Measurements from ENCODE around the gene ACAP2. TPM values are rescaled to one million over a fixed set of nuclear protein-coding genes. Genes with fewer than 3 reads are reported as not detected.

The ACAP2 gene
- total and polyA plus RNA-seq, 2 experiments from 2014 or later, result 45.6 to 104 TPM

DNA sequence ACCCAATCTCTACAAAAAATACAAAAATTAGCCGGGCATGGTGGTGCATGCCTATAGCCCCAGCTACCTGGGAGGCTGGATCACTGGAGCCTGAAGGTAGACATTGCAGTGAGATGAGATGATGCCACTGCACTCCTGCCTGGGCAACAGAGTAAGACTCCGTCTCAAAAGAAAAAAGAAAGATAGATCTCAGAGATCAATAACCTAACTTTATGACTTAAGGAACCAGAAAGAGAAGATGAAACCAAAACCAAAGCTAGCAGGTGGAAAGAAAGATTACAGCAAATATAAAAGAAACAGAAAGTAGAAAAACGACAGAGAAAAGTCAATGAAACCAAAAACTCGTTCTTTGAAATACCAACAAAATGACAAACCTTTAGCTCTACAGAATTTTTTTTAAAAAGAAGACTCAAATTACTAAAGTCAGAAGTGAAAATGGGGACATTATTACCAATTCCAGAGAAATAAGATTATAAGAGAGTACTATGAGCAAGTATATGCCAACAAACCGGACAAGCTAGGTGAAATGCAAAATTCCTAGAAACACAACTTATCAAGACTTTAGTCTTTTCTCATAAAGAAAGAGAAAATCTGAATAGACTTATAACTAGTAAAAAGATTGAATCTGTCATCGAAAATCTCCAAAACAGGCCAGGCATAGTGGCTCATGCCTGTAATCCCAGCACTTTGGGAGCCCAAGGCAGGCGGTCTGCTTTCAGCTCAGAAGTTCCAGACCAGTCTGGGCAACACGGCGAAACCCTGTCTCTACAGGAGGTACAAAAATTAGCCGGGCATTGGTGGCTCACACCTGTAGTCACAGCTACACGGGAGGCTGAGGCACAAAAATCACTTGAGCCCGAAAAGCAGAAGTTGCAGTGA lies 35.0 kb downstream of the ACAP2 start:
- H3K27me3 Mint-ChIP-seq (ENCODE audit: insufficient read depth, low read depth, poor library complexity), result no peaks in the 10 kb centered on the region
- TF ChIP-seq STAT1 (IDR thresholded peaks at IDR 0.05; ENCODE audit: unreplicated experiment) (no peak), JUNB (IDR thresholded peaks at IDR 0.05; ENCODE audit: unreplicated experiment) (no peak)
- DNase-seq (ENCODE audit: low spot score), result no peak
- ATAC-seq, result no peak
- H3K9me2 ChIP-seq (ENCODE audit: insufficient read depth), result no peaks in the 10 kb centered on the region
- no peaks in the 10 kb centered on the region for H3K27me3 ChIP-seq (ENCODE audit: insufficient read depth)
- no peak overlapping the region for H3K4me3 ChIP-seq
- H3K4me3 Mint-ChIP-seq, result no peak overlapping the region
- H3K27ac ChIP-seq (ENCODE audit: low read depth), result no peak overlapping the region
- no peak overlapping the region for H2AFZ ChIP-seq
- H3K9me3 Mint-ChIP-seq, result no peaks in the 10 kb centered on the region
- H3K36me3 ChIP-seq (ENCODE audit: insufficient read depth), result no peaks in the 10 kb centered on the region
- H3K4me1 ChIP-seq (ENCODE audit: insufficient read depth), result 0 out of 2 replicates have a peak, but pooled peaks cover 4% of the 10 kb centered on the region
- no peak overlapping the region for H3K27ac Mint-ChIP-seq
- peaks cover 71% of the 10 kb centered on the region for H3K79me2 ChIP-seq (replicated peaks; ENCODE audit: insufficient read depth)
- H3K4me2 ChIP-seq, result no peak overlapping the region
- peaks cover 4% of the 10 kb centered on the region; the same call in 1 of the 3 replicates for H3K36me3 Mint-ChIP-seq (ENCODE audit: low read depth)
- H3K4me1 Mint-ChIP-seq, result peaks cover 13% of the 10 kb centered on the region; the same call in 2 of the 3 replicates
- H4K20me1 ChIP-seq (replicated peaks; ENCODE audit: insufficient read depth), result no peaks in the 10 kb centered on the region; the same call in 1 of the 2 replicates
- no peaks in the 10 kb centered on the region for H3F3A ChIP-seq (replicated peaks; ENCODE audit: low read depth)

DNA sequence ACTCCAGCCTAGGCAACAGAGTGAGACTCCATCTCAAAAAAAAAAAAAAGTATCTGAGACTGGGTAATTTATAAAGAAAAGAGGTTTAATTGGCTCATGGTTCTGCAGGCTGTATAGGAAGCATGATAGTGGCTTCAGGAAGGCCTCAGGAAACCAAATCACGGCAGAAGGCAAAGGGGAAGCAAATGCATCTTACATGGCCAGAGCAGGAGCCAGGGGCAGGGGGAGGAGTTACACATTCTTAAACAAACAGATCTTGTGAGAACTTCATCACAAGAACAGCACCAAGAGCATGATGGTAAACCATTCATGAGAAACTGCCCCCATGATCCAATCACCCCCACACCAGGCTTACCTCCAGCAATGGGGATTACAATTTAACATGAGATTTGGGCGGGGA lies 37.2 kb downstream of the ACAP2 start:
- no peak overlapping the region for H3K4me3 Mint-ChIP-seq
- no peak for ATAC-seq
- Histone ChIP-seq H3K79me2 (replicated peaks; ENCODE audit: insufficient read depth) (peaks cover 77% of the 10 kb centered on the region), H3K36me3 (ENCODE audit: insufficient read depth) (no peaks in the 10 kb centered on the region), H4K20me1 (replicated peaks; ENCODE audit: insufficient read depth) (no peaks in the 10 kb centered on the region), H3K4me1 (ENCODE audit: insufficient read depth) (0 out of 2 replicates have a peak, but pooled peaks cover under 1% of the 10 kb centered on the region), H3K4me2 (no peak overlapping the region), H3K9me2 (ENCODE audit: insufficient read depth) (no peaks in the 10 kb centered on the region), H3F3A (replicated peaks; ENCODE audit: low read depth) (no peaks in the 10 kb centered on the region), H3K4me3 (no peak overlapping the region), H2AFZ (no peak overlapping the region), H3K27me3 (ENCODE audit: insufficient read depth) (no peaks in the 10 kb centered on the region), H3K27ac (ENCODE audit: low read depth) (no peak overlapping the region)
- H3K9me3 Mint-ChIP-seq, result no peaks in the 10 kb centered on the region
- peaks cover 4% of the 10 kb centered on the region; the same call in 1 of the 3 replicates for H3K36me3 Mint-ChIP-seq (ENCODE audit: low read depth)
- H3K27me3 Mint-ChIP-seq (ENCODE audit: insufficient read depth, low read depth, poor library complexity), result no peaks in the 10 kb centered on the region
- peaks cover 9% of the 10 kb centered on the region; the same call in 2 of the 3 replicates for H3K4me1 Mint-ChIP-seq
- no peak for DNase-seq (ENCODE audit: low spot score)
- H3K27ac Mint-ChIP-seq, result no peak overlapping the region
- TF ChIP-seq NANOG (IDR thresholded peaks at IDR 0.05; ENCODE audit: borderline replicate concordance), result no peak

DNA sequence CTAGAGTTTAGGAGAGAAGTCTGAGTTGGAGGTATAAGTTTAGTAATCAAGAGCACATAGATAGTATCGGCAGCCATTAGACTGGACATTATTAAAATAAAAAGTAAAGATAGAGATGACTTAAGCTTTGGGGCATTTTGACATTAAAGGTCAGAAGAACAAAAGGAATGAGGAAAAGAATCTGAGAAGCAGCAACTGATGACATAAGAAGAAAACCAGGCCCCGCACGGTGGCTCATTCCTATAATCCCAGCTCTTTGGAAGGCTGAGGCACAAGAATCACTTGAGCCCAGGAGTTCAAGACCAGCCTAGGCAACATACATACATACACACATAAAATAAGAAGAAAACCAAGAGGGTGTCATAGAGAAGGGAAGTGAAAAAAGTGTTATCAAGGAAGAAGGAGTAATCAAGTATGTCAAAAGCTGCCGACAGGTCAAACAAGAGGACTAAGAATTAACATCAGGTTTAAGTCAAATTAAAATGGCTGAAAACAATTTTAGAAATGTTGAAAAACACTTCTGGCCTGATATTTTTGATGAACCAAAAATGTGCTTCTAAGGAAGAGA lies 38.9 kb downstream of the ACAP2 start:
- Histone ChIP-seq H3F3A (replicated peaks; ENCODE audit: low read depth) (no peaks in the 10 kb centered on the region), H3K79me2 (replicated peaks; ENCODE audit: insufficient read depth) (peaks cover 77% of the 10 kb centered on the region), H3K27me3 (ENCODE audit: insufficient read depth) (no peaks in the 10 kb centered on the region), H3K4me2 (no peak overlapping the region), H3K4me1 (ENCODE audit: insufficient read depth) (0 out of 2 replicates have a peak, but pooled peaks cover under 1% of the 10 kb centered on the region), H2AFZ (no peak overlapping the region), H3K36me3 (ENCODE audit: insufficient read depth) (no peaks in the 10 kb centered on the region), H3K4me3 (no peak overlapping the region), H4K20me1 (replicated peaks; ENCODE audit: insufficient read depth) (no peaks in the 10 kb centered on the region), H3K27ac (ENCODE audit: low read depth) (no peak overlapping the region), H3K9me2 (ENCODE audit: insufficient read depth) (no peaks in the 10 kb centered on the region)
- Mint-ChIP-seq H3K27me3 (ENCODE audit: insufficient read depth, low read depth, poor library complexity) (no peaks in the 10 kb centered on the region), H3K4me1 (peaks cover 4% of the 10 kb centered on the region; the same call in 2 of the 3 replicates), H3K9me3 (no peaks in the 10 kb centered on the region), H3K4me3 (no peak overlapping the region), H3K36me3 (ENCODE audit: low read depth) (peaks cover 4% of the 10 kb centered on the region; the same call in 1 of the 3 replicates), H3K27ac (no peak overlapping the region)
- no peak for DNase-seq (ENCODE audit: low spot score)
- no peak for ATAC-seq
- no peak for TF ChIP-seq ZNF114 (CRISPR knock-in tag; IDR thresholded peaks at IDR 0.05)
- TF ChIP-seq ZNF331 (CRISPR knock-in tag; IDR thresholded peaks at IDR 0.05; ENCODE audit: low read depth), result no peak
- TF ChIP-seq NANOG (IDR thresholded peaks at IDR 0.05; ENCODE audit: borderline replicate concordance), result no peak
- TF ChIP-seq EZH2 (IDR thresholded peaks at IDR 0.05; ENCODE audit: low read depth, unreplicated experiment), result no peak
- TF ChIP-seq, protein P1, sequence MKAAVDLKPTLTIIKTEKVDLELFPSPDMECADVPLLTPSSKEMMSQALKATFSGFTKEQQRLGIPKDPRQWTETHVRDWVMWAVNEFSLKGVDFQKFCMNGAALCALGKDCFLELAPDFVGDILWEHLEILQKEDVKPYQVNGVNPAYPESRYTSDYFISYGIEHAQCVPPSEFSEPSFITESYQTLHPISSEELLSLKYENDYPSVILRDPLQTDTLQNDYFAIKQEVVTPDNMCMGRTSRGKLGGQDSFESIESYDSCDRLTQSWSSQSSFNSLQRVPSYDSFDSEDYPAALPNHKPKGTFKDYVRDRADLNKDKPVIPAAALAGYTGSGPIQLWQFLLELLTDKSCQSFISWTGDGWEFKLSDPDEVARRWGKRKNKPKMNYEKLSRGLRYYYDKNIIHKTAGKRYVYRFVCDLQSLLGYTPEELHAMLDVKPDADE (IDR thresholded peaks at IDR 0.05), result no peak
- TF ChIP-seq STAT1 (IDR thresholded peaks at IDR 0.05; ENCODE audit: unreplicated experiment), result no peak
- no peak for TF ChIP-seq EZH2phosphoT487 (IDR thresholded peaks at IDR 0.05; ENCODE audit: unreplicated experiment)
- TF ChIP-seq, protein P2, sequence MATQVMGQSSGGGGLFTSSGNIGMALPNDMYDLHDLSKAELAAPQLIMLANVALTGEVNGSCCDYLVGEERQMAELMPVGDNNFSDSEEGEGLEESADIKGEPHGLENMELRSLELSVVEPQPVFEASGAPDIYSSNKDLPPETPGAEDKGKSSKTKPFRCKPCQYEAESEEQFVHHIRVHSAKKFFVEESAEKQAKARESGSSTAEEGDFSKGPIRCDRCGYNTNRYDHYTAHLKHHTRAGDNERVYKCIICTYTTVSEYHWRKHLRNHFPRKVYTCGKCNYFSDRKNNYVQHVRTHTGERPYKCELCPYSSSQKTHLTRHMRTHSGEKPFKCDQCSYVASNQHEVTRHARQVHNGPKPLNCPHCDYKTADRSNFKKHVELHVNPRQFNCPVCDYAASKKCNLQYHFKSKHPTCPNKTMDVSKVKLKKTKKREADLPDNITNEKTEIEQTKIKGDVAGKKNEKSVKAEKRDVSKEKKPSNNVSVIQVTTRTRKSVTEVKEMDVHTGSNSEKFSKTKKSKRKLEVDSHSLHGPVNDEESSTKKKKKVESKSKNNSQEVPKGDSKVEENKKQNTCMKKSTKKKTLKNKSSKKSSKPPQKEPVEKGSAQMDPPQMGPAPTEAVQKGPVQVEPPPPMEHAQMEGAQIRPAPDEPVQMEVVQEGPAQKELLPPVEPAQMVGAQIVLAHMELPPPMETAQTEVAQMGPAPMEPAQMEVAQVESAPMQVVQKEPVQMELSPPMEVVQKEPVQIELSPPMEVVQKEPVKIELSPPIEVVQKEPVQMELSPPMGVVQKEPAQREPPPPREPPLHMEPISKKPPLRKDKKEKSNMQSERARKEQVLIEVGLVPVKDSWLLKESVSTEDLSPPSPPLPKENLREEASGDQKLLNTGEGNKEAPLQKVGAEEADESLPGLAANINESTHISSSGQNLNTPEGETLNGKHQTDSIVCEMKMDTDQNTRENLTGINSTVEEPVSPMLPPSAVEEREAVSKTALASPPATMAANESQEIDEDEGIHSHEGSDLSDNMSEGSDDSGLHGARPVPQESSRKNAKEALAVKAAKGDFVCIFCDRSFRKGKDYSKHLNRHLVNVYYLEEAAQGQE (IDR thresholded peaks at IDR 0.05; ENCODE audit: unreplicated experiment), result no peak
